Tibial artery (tissue), 4 donors: Measurements from ENCODE around the gene SNCAIP.

Source experiments
- DNase-seq, 2 donors: peaks; one replicate each; pipeline ENCODE4 v3.0.0-alpha.2; 2019
- H3K27ac ChIP-seq, 2 donors: fragments of 200-600 bp; sonication (generic) in 1 of 2; 1 replicate in 1 of 2; 2 replicates in 1 of 2; pipeline ENCODE4 v1.5.1; 2018 to 2019; ENCODE audit warnings: mild to moderate bottlenecking in 1 of 2
- H3K27me3 ChIP-seq, 2 donors: fragments of 200-600 bp; sonication (generic) in 1 of 2; one replicate each; pipeline versions ENCODE4 v1.5.1 to v1.6.0; 2016 to 2019
- H3K36me3 ChIP-seq, 3 donors: fragments of 200-600 bp; sonication (generic) in 2 of 3; one replicate each; pipeline ENCODE4 v1.5.1; 2016 to 2019; ENCODE audit warnings: mild to moderate bottlenecking in 2 of 3
- H3K4me1 ChIP-seq, 4 donors: fragments of 200-600 bp; sonication (generic) in 2 of 4; 1 replicate in 3 of 4; 2 replicates in 1 of 4; pipeline ENCODE4 v1.5.1; 2016 to 2019
- H3K4me3 ChIP-seq, 2 donors: fragments of 200-600 bp; sonication (generic) in 1 of 2; 1 replicate in 1 of 2; 2 replicates in 1 of 2; pipeline ENCODE4 v1.5.1; 2018 to 2019; ENCODE audit warnings: mild to moderate bottlenecking in 2 of 2
- H3K9me3 ChIP-seq, 3 donors: fragments of 200-600 bp; sonication (generic) in 1 of 3; one replicate each; pipeline ENCODE4 v1.5.1; 2016 to 2019
- intact Hi-C: fragments of 100-400 bp; cut with DNase I; formaldehyde crosslinking; loops from one replicate; pipeline ENCODE4 v1.15.0; 2023; ENCODE audit warnings: low total_unique reads
- TF ChIP-seq, protein P1 (sequence below), 2 experiments: fragments of 200-600 bp in 1 of 2; fragments of 450-650 bp in 1 of 2; IDR thresholded peaks; one replicate each; pipeline ENCODE4 v1.5.1; 2017 to 2019; ENCODE audit warnings: antibody characterized with exemption in 2 of 2, mild to moderate bottlenecking in 1 of 2, moderate library complexity in 1 of 2

The SNCAIP gene

DNA sequence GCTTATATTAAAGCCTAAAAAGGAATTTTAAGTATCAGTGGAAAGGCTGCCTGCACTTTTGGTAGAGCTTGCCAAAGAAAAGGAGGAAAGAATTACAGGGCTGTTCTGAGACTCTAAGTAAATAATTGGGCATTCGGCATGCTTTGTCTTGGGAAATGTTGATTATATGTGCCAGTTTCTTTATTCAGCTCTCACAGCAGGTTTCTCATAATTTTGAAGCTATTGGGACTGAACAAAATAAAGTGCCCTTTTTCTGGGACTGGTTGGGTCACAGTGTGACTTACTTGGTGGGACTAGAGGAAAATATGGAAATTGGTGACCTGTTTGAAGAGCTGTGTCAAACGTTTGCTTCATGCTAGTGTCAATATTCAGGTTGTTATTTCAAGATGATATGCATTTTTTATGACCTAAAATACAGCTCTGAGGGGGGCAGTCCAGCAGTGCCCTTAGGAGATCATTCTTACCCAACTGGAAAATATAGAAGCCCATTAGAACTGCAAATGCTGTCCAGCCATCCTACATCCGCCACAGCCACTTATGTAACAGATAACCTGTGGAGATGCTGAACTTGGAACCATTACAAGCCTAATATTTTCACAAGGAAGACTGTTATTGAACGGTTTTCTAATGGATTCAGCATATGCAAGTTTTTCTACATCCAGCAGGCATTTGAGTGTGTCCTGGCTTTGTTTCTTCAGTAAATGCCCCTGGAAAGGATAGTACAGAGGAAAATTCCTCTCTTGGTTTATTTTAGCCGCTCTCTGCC, 122.4 kb downstream of the SNCAIP start:
- TF ChIP-seq, protein P1, sequence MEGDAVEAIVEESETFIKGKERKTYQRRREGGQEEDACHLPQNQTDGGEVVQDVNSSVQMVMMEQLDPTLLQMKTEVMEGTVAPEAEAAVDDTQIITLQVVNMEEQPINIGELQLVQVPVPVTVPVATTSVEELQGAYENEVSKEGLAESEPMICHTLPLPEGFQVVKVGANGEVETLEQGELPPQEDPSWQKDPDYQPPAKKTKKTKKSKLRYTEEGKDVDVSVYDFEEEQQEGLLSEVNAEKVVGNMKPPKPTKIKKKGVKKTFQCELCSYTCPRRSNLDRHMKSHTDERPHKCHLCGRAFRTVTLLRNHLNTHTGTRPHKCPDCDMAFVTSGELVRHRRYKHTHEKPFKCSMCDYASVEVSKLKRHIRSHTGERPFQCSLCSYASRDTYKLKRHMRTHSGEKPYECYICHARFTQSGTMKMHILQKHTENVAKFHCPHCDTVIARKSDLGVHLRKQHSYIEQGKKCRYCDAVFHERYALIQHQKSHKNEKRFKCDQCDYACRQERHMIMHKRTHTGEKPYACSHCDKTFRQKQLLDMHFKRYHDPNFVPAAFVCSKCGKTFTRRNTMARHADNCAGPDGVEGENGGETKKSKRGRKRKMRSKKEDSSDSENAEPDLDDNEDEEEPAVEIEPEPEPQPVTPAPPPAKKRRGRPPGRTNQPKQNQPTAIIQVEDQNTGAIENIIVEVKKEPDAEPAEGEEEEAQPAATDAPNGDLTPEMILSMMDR (IDR thresholded peaks at IDR 0.05) = no peak
- H3K36me3 ChIP-seq = no peaks in the 10 kb centered on the region
- no peak for DNase-seq
- peaks cover 0 to 48% (median 25%) of the 10 kb centered on the region in 4 donors for H3K4me1 ChIP-seq
- H3K27me3 ChIP-seq = no peaks in the 10 kb centered on the region
- H3K4me3 ChIP-seq = no peak overlapping the region
- no peaks in the 10 kb centered on the region for H3K9me3 ChIP-seq
- intact Hi-C loops = no loop called here
- peak overlapping the region; percentile 60 to 68 for H3K27ac ChIP-seq

DNA sequence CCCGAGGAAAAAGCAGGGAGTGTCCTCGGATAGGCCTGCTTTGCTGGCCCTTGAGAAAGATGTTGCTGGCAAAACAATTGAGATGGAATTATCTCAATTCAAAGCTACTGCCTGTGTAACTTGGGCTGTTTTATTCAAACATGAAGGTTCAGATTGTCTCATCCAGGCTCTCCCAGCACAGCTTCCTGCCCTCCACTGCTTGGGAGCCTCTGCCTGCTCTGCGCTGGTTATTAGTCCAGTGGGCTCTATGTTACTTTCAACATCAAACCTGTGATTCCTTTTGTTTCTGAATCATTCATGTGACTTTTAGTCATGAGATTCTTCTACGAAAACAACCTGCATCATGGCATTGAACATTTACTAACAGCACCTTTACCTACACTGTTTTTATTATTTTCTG, 123.2 kb downstream of the SNCAIP start:
- Histone ChIP-seq H3K4me1 (peaks cover 0 to 57% (median 30%) of the 10 kb centered on the region in 4 donors), H3K27me3 (no peaks in the 10 kb centered on the region), H3K9me3 (no peaks in the 10 kb centered on the region), H3K4me3 (no peak overlapping the region), H3K36me3 (no peaks in the 10 kb centered on the region), H3K27ac (peak overlapping the region; percentile 60 to 68)
- DNase-seq = no peak
- TF ChIP-seq, protein P1 (IDR thresholded peaks at IDR 0.05) = no peak
- intact Hi-C loops = no loop called here

DNA sequence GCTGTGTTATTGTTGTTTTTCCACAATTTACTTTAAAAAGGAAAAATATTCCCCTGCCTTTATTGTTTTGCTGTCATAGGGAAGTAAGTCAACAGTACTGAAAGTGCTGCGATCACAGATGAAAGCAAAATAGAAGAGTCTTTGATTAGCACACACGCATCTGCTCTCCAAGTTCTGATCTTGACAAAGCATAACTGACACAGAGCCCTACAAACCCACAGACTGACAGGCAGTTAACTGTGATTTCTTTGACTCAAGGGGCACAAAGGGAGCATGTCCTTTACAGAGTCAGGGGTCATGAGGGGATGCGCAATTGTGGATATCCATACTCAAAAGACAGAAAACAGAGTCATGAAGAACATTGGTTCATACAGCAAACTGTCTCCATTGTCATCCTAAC, 123.7 kb downstream of the SNCAIP start:
- DNase-seq = no peak
- H3K4me1 ChIP-seq = peaks cover 0 to 62% (median 31%) of the 10 kb centered on the region in 4 donors
- H3K36me3 ChIP-seq = no peaks in the 10 kb centered on the region
- peak overlapping the region; percentile 60 to 68 for H3K27ac ChIP-seq
- intact Hi-C loops = no loop called here
- H3K27me3 ChIP-seq = no peaks in the 10 kb centered on the region
- H3K9me3 ChIP-seq = no peaks in the 10 kb centered on the region
- TF ChIP-seq, protein P1 (IDR thresholded peaks at IDR 0.05) = no peak
- no peak overlapping the region for H3K4me3 ChIP-seq

DNA sequence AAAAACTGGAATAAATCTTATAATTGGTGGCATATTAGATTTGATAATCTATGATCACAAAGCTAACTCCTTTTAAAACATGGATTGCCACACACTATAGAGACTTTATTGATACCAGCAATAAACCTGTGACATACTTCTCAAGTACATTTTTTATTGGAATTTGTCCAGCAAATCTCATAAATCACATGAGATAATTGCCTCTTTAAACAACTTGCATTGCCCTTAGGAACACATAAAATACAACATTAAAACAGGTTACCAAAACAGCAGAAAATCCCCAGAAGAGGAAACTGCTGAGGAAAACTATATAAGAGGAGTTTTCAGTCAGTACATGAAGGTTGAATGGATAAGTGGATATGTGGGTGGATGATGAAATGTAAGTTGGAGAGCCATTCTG, 124.6 kb downstream of the SNCAIP start:
- Histone ChIP-seq H3K36me3 (no peaks in the 10 kb centered on the region), H3K9me3 (no peaks in the 10 kb centered on the region), H3K27ac (no peak overlapping the region), H3K4me3 (no peak overlapping the region), H3K27me3 (no peaks in the 10 kb centered on the region), H3K4me1 (peaks cover 0 to 71% (median 38%) of the 10 kb centered on the region in 4 donors)
- intact Hi-C loops = no loop called here
- TF ChIP-seq, protein P1 (IDR thresholded peaks at IDR 0.05) = no peak
- DNase-seq = no peak

DNA sequence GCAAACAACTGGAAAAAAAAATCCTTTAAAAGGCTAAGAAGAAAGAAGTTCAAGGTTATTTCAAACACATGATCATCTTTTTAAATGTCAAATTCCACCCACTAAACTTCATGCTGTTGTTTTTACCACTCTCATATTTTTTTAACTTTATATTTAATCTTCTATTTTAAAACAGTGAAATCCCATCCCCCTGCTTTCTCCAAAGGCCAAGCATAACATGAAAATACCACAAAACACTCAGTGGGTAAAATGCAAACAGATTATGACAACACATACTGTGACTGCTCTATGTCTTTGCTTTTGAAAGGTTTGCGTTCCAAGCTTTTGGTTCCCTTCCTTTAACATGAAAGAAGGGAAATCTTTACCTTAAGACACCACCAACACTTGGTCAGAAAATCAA, 127.6 kb downstream of the SNCAIP start:
- TF ChIP-seq, protein P1 (IDR thresholded peaks at IDR 0.05) = no peak
- intact Hi-C loops = no loop called here
- Histone ChIP-seq H3K27ac (peak overlapping the region; percentile 54 to 64), H3K4me3 (no peak overlapping the region), H3K4me1 (peaks cover 0 to 74% (median 36%) of the 10 kb centered on the region in 4 donors), H3K27me3 (no peaks in the 10 kb centered on the region), H3K9me3 (no peaks in the 10 kb centered on the region), H3K36me3 (no peaks in the 10 kb centered on the region)
- no peak for DNase-seq
